Upper lobe of right lung (tissue), 1 donor: ENCODE results near the gene TMEM127. TPM values are rescaled to one million over a fixed set of nuclear protein-coding genes. Genes with fewer than 3 reads are reported as not detected.

Source experiments
- ATAC-seq: fragments of 200-7000 bp; cut with Tn5 transposase; one replicate; pipeline ENCODE4 v1.9.1; 2020; ENCODE audit warnings: mild to moderate bottlenecking, moderate library complexity
- DNase-seq: peaks from one replicate; pipeline ENCODE4 v3.0.0-alpha.2; 2020
- H3K27ac ChIP-seq: fragments of 200-600 bp; one replicate; pipeline ENCODE4 v1.8.0; 2022
- H3K27me3 ChIP-seq: fragments of 200-600 bp; one replicate; pipeline ENCODE4 v1.8.0; 2022; ENCODE audit warnings: mild to moderate bottlenecking
- H3K36me3 ChIP-seq: fragments of 200-600 bp; one replicate; pipeline ENCODE4 v1.8.0; 2022
- H3K4me1 ChIP-seq: fragments of 200-600 bp; one replicate; pipeline ENCODE4 v1.8.0; 2022
- H3K4me3 ChIP-seq: fragments of 200-600 bp; one replicate; pipeline ENCODE4 v1.8.0; 2022; ENCODE audit warnings: mild to moderate bottlenecking
- H3K9me3 ChIP-seq: fragments of 200-600 bp; one replicate; pipeline ENCODE4 v1.8.0; 2022
- intact Hi-C: fragments of 100-400 bp; cut with DNase I; formaldehyde crosslinking; loops from one replicate; pipeline ENCODE4 v1.11.0; 2022
- total RNA-seq: library from RNA; stranded (reverse); fragmentation: NEBNext Ultra II Directional; extraction: Animal tissue kit (Norgen Biotek cat#: 25700); gene quantifications from one replicate; pipeline ENCODE4 v1.2.1, GENCODE V29; 2021
- TF ChIP-seq, protein P1 (sequence below): fragments of 200-600 bp; IDR thresholded peaks from one replicate; pipeline ENCODE4 v1.8.0; 2022; ENCODE audit warnings: antibody characterized with exemption
- donor health status: DM: no; HTN: yes; CAD: no; lungs with severe emphysema.

The TMEM127 gene
- total RNA-seq, 1 donor from 2014 or later = 67.3 TPM

GRCh38 chr2:96249654-96250053 lies 16.1 kb downstream of the TMEM127 start:
- no peaks in the 10 kb centered on the region for H3K9me3 ChIP-seq
- DNase-seq (no peak), ATAC-seq (no peak)
- no peaks in the 10 kb centered on the region for H3K27me3 ChIP-seq
- intact Hi-C loops = no loop called here
- H3K27ac ChIP-seq = no peak overlapping the region
- H3K36me3 ChIP-seq = peaks cover 34% of the 10 kb centered on the region
- TF ChIP-seq, protein P1, sequence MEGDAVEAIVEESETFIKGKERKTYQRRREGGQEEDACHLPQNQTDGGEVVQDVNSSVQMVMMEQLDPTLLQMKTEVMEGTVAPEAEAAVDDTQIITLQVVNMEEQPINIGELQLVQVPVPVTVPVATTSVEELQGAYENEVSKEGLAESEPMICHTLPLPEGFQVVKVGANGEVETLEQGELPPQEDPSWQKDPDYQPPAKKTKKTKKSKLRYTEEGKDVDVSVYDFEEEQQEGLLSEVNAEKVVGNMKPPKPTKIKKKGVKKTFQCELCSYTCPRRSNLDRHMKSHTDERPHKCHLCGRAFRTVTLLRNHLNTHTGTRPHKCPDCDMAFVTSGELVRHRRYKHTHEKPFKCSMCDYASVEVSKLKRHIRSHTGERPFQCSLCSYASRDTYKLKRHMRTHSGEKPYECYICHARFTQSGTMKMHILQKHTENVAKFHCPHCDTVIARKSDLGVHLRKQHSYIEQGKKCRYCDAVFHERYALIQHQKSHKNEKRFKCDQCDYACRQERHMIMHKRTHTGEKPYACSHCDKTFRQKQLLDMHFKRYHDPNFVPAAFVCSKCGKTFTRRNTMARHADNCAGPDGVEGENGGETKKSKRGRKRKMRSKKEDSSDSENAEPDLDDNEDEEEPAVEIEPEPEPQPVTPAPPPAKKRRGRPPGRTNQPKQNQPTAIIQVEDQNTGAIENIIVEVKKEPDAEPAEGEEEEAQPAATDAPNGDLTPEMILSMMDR = no peak
- H3K4me1 ChIP-seq = peaks cover 26% of the 10 kb centered on the region
- no peak overlapping the region for H3K4me3 ChIP-seq

DNA sequence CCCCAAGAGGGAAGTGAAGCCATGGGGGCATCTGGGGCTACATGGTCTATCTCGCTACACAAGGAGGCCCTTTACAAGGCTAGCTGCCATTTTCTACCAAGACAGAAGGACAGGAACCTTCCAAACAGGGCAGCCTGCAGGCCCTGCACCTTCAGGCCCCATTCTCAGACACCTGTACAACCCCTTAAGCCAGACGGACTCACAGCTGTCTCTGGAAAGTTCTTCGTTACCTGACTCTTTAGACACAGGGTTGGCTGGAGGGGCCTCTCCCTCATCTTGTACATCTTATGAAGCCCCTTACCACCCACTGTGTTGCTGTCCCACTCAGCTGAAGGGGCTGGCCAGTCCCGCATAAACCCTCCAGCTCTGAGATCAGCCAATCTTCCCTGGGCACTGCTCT lies 17.2 kb downstream of the TMEM127 start:
- Histone ChIP-seq H3K4me3 (no peak overlapping the region), H3K4me1 (peaks cover 23% of the 10 kb centered on the region), H3K9me3 (no peaks in the 10 kb centered on the region), H3K27ac (no peak overlapping the region), H3K36me3 (peaks cover 24% of the 10 kb centered on the region), H3K27me3 (no peaks in the 10 kb centered on the region)
- DNase-seq = no peak
- intact Hi-C loops = no loop called here
- no peak for ATAC-seq
- TF ChIP-seq, protein P1 = no peak

DNA sequence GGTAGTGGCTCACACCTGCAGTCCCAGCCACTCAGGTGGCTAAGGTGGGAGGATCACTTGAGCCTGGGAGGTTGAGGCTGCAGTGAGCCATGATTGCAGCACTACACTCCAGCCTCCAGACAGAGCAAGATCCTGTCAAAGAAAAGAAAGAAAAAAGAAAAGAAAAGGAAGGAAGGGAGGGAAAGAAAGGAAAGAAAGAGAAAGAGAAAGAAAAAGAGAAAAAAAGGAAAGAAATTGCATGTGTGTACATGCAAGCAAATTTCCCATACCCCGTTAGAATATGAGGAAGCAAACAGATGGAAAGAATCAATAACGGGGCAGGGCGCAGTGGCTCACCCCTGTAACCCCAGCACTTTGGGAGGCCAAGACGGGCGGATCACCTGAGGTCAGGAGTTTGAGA lies 17.9 kb downstream of the TMEM127 start:
- intact Hi-C loops = no loop called here
- H3K4me3 ChIP-seq = no peak overlapping the region
- H3K27ac ChIP-seq = no peak overlapping the region
- H3K9me3 ChIP-seq = no peaks in the 10 kb centered on the region
- DNase-seq (no peak), ATAC-seq (no peak)
- TF ChIP-seq, protein P1 = no peak
- no peaks in the 10 kb centered on the region for H3K27me3 ChIP-seq
- H3K4me1 ChIP-seq = peaks cover 23% of the 10 kb centered on the region
- peaks cover 16% of the 10 kb centered on the region for H3K36me3 ChIP-seq

DNA sequence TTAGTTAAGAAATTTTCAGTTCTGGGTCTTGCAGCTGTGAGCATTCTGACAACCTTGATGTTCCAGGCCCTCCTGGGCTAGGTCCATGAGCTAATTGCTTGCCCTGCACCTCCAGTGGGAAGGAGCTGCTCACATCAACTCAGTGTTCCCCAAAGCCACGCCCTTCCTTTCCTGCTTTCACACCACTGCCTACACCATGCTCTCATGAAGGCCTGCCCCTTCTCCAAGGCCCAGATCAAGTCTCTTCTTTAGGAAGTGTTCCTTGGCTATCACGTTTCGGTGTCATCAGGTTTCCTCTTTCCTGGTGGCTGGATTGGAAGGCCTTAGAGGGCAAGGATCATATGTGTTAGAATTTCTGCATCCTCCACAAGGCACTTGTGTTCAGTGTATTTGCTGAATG lies 18.8 kb downstream of the TMEM127 start:
- TF ChIP-seq, protein P1 = no peak
- Histone ChIP-seq H3K4me1 (peaks cover 24% of the 10 kb centered on the region), H3K36me3 (peaks cover 7% of the 10 kb centered on the region), H3K4me3 (no peak overlapping the region), H3K27ac (peak overlapping the region; percentile 24), H3K27me3 (no peaks in the 10 kb centered on the region), H3K9me3 (no peaks in the 10 kb centered on the region)
- ATAC-seq (peak; percentile 68), DNase-seq (no peak)
- intact Hi-C loops = no loop called here

- Histone ChIP-seq H3K4me1 (peaks cover 20% of the 10 kb centered on the region), H3K9me3 (no peaks in the 10 kb centered on the region), H3K4me3 (no peak overlapping the region), H3K27me3 (no peaks in the 10 kb centered on the region), H3K27ac (peak overlapping the region; percentile 24), H3K36me3 (no peaks in the 10 kb centered on the region)
- intact Hi-C loops = no loop called here
- ATAC-seq (peak; percentile 64), DNase-seq (no peak)
- TF ChIP-seq, protein P1 = no peak
Observed at GRCh38 chr2:96245609-96246390, 20.0 kb downstream of the TMEM127 start.
